NCI-H1436 treated with DMSO at 0.1 percent for 48 hours (cell line): ENCODE results near the gene TMEM38A.

ENCODE experiments used
- DNase-seq: peaks from one replicate; lab custom pipeline; 2025; lab: John Stamatoyannopoulos, UW

The TMEM38A gene

GRCh38 chr19:16660763-16661479 is at the start of gene TMEM38A:
Gene TMEM38A (plus strand): TSS chr19:16661139. CDS start chr19:16661218, 79 bp downstream.
- no peak for DNase-seq

GRCh38 chr19:16612636-16613035 is 48.3 kb upstream of the TMEM38A start:
- DNase-seq: no peak

GRCh38 chr19:16613841-16614240 is 47.1 kb upstream of the TMEM38A start:
- DNase-seq: no peak

- DNase-seq: no peak
Measured at GRCh38 chr19:16614941-16615340, 46.0 kb upstream of the TMEM38A start.

- no peak for DNase-seq
Measured at GRCh38 chr19:16615808-16616207, 45.1 kb upstream of the TMEM38A start.

- no peak for DNase-seq
Measured at GRCh38 chr19:16618248-16618647, 42.7 kb upstream of the TMEM38A start.

GRCh38 chr19:16619457-16619856 is 41.5 kb upstream of the TMEM38A start:
- DNase-seq: no peak

GRCh38 chr19:16620018-16620417 is 40.9 kb upstream of the TMEM38A start:
- DNase-seq: no peak

- no peak for DNase-seq
Measured at GRCh38 chr19:16620584-16620983, 40.4 kb upstream of the TMEM38A start.

GRCh38 chr19:16621165-16621800 is 39.7 kb upstream of the TMEM38A start:
- DNase-seq: no peak

GRCh38 chr19:16623066-16623465 is 37.9 kb upstream of the TMEM38A start:
- no peak for DNase-seq

GRCh38 chr19:16623576-16623975 is 37.4 kb upstream of the TMEM38A start:
- DNase-seq: no peak

GRCh38 chr19:16624236-16624635 is 36.7 kb upstream of the TMEM38A start:
- no peak for DNase-seq

- DNase-seq: no peak
Measured at GRCh38 chr19:16625163-16625958, 35.6 kb upstream of the TMEM38A start.

- DNase-seq: no peak
Measured at GRCh38 chr19:16626796-16627192, 34.1 kb upstream of the TMEM38A start.

- no peak for DNase-seq
Measured at GRCh38 chr19:16627193-16627927, 33.6 kb upstream of the TMEM38A start.

GRCh38 chr19:16627928-16628182 is 33.1 kb upstream of the TMEM38A start:
- DNase-seq: no peak

GRCh38 chr19:16628183-16628983 is 32.6 kb upstream of the TMEM38A start, which contains the start of gene MED26:
Gene MED26 (minus strand): TSS chr19:16628204. CDS start chr19:16627943, 261 bp downstream.
- peak; percentile 67 for DNase-seq

- no peak for DNase-seq
Measured at GRCh38 chr19:16628984-16629691, 31.8 kb upstream of the TMEM38A start.

GRCh38 chr19:16631465-16631864 is 29.5 kb upstream of the TMEM38A start:
- no peak for DNase-seq

GRCh38 chr19:16637535-16637934 is 23.4 kb upstream of the TMEM38A start:
- no peak for DNase-seq
